ENCODE measurements around the gene BCAS4. TPM values are rescaled to one million over a fixed set of nuclear protein-coding genes. Genes with fewer than 3 reads are reported as not detected.

The BCAS4 gene
- total RNA-seq, 2 donors from 2014 or later: 7.7 to 10.2 TPM

DNA sequence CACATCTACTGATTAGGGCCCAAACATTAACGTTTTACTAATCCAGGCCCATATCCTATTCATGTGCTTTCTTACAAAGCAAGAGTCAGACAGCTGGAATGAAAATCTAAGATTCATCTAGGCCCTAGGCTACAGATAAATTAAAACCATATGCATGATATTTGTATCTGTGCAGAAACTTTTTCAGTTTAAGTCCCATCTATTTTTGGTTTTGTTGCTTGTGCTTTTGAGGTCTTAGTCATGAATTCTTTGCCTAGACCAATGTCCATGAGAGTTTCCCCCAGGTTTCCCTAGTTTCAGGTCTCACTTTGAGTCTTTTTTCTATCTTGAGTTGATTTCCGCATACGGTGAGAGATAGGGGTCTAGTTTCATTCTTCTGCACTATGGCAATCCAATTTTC lies 116.2 kb downstream of the BCAS4 start:
- Histone ChIP-seq H3K4me3 (no peak overlapping the region), H3K36me3 (no peaks in the 10 kb centered on the region), H3K4me1 (ENCODE audit: control insufficient read depth in 1 of 2, low read depth in 2 of 2) (peaks cover 35 to 70% of the 10 kb centered on the region in 2 donors), H3K27me3 (replicated peaks; ENCODE audit: insufficient read depth) (no peaks in the 10 kb centered on the region), H3K9me3 (no peaks in the 10 kb centered on the region), H3K27ac (no peak overlapping the region)
- DNase-seq (ENCODE audit: low spot score) (no peak), ATAC-seq (ENCODE audit: insufficient number of reproducible peaks, low FRiP score, low read depth) (no peak)
- TF ChIP-seq, protein P1, sequence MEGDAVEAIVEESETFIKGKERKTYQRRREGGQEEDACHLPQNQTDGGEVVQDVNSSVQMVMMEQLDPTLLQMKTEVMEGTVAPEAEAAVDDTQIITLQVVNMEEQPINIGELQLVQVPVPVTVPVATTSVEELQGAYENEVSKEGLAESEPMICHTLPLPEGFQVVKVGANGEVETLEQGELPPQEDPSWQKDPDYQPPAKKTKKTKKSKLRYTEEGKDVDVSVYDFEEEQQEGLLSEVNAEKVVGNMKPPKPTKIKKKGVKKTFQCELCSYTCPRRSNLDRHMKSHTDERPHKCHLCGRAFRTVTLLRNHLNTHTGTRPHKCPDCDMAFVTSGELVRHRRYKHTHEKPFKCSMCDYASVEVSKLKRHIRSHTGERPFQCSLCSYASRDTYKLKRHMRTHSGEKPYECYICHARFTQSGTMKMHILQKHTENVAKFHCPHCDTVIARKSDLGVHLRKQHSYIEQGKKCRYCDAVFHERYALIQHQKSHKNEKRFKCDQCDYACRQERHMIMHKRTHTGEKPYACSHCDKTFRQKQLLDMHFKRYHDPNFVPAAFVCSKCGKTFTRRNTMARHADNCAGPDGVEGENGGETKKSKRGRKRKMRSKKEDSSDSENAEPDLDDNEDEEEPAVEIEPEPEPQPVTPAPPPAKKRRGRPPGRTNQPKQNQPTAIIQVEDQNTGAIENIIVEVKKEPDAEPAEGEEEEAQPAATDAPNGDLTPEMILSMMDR (IDR thresholded peaks at IDR 0.05): no peak

DNA sequence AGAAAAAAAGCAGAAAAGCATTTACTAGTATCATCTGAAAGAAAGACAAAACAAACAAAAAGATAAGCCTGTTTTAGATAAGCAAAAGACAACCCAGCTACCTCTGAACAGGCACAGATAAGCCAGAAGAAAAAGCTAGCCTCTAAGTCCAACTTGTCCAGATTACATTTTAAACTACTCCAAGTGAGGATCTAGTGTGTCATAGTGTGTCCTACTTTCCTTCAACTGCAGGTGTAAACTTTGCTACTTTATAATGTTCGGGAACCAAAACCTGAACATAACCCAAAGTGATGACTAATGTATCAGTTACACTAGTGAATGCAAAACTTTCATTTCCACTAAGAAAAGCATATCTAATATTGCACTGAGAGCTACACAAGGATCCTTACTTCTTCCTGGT lies 116.9 kb downstream of the BCAS4 start:
- DNase-seq (ENCODE audit: low spot score) (no peak), ATAC-seq (ENCODE audit: insufficient number of reproducible peaks, low FRiP score, low read depth) (no peak)
- Histone ChIP-seq H3K36me3 (no peaks in the 10 kb centered on the region), H3K27ac (no peak overlapping the region), H3K4me1 (ENCODE audit: control insufficient read depth in 1 of 2, low read depth in 2 of 2) (peaks cover 37 to 70% of the 10 kb centered on the region in 2 donors), H3K27me3 (replicated peaks; ENCODE audit: insufficient read depth) (no peaks in the 10 kb centered on the region), H3K9me3 (no peaks in the 10 kb centered on the region), H3K4me3 (no peak overlapping the region)
- TF ChIP-seq, protein P1 (IDR thresholded peaks at IDR 0.05): no peak

DNA sequence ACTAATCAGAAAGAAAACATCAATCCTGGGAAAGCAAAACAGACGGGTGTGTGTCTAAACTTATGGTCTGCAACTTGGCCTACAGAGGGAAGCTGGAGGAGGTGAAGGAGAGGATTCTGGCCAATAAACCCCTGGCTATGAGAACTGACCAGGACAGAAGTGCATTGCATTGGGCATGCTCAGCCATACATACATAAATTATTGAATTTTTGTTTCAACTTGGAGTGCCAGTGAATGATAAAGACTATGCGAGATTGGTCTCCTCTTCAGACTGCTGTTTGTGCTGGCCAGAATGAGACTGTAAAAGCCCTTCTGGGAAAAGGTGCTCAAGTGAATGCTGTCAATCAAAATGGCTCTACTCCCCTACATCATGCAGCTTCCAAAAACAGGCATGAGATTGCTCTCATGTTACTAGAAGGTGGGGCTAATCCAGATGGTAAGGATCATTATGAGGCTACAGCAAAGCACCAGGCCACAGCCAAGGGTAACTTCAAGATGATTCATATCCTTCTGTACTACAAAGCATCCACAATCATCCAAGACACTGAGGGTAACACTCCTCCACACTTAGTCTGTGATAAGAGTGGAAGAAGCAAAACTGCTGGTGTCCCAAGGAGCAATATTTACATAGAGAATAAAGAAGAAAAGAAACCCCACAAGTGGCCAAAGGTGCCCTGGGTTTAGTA lies 119.0 kb downstream of the BCAS4 start:
- no peak for ATAC-seq (ENCODE audit: insufficient number of reproducible peaks, low FRiP score, low read depth)
- TF ChIP-seq, protein P1 (IDR thresholded peaks at IDR 0.05): no peak
- no peak for DNase-seq (ENCODE audit: low spot score)
- H3K36me3 ChIP-seq: no peaks in the 10 kb centered on the region
- H3K4me3 ChIP-seq: no peak overlapping the region
- peaks cover 53 to 89% of the 10 kb centered on the region in 2 donors for H3K4me1 ChIP-seq (ENCODE audit: control insufficient read depth in 1 of 2, low read depth in 2 of 2)
- no peaks in the 10 kb centered on the region for H3K9me3 ChIP-seq
- peak overlapping the region in 1 of 2 donors; percentile 3 for H3K27ac ChIP-seq
- H3K27me3 ChIP-seq (replicated peaks; ENCODE audit: insufficient read depth): no peaks in the 10 kb centered on the region

DNA sequence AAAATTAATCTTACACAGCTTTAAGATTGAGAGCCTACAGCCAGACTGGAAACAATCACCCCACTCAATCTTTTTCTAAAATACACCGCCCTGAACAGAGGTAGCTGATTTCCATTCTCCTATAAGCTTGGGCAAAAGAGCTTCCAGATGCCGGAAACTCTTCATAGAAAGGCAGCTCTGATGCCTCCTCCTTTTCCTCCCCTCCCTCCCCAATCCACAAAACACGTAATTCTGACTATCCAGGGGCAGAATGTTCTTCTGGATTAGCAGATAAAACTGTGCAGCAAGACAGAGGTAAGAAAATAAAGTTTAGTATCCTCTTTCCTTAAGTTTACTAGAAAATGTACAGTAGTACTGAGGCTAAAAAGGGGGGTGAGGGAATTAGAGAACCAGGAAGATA lies 120.6 kb downstream of the BCAS4 start:
- Histone ChIP-seq H3K4me3 (peak overlapping the region; percentile 30), H3K27me3 (replicated peaks; ENCODE audit: insufficient read depth) (no peaks in the 10 kb centered on the region), H3K27ac (peak overlapping the region in 1 of 2 donors; percentile 40), H3K9me3 (no peaks in the 10 kb centered on the region), H3K4me1 (ENCODE audit: control insufficient read depth in 1 of 2, low read depth in 2 of 2) (peaks cover 60 to 92% of the 10 kb centered on the region in 2 donors), H3K36me3 (no peaks in the 10 kb centered on the region)
- TF ChIP-seq, protein P1 (IDR thresholded peaks at IDR 0.05): no peak
- no peak for ATAC-seq (ENCODE audit: insufficient number of reproducible peaks, low FRiP score, low read depth)
- DNase-seq (ENCODE audit: low spot score): no peak

DNA sequence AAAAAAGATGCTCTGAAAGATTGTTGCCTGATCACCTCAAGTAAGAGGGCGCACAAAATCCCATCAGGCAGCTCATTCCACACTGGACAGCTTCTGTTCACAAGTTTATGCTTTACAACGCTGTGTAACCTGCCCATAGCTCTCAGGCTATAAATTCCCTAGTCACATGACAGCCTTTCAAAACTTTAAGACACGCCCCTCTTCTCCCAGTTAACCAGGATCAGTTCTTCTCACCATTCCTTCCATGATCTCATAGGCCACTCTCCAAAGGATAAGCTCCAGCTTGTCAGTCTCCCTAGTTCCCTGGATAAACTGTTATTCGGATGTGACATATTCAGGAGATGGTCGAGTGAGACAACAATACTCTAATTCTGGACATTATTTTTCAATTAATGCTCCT lies 121.4 kb downstream of the BCAS4 start:
- Histone ChIP-seq H3K27ac (peak overlapping the region in 1 of 2 donors; percentile 33), H3K36me3 (no peaks in the 10 kb centered on the region), H3K27me3 (replicated peaks; ENCODE audit: insufficient read depth) (no peaks in the 10 kb centered on the region), H3K4me3 (no peak overlapping the region), H3K4me1 (ENCODE audit: control insufficient read depth in 1 of 2, low read depth in 2 of 2) (peaks cover 65 to 92% of the 10 kb centered on the region in 2 donors), H3K9me3 (no peaks in the 10 kb centered on the region)
- TF ChIP-seq, protein P1 (IDR thresholded peaks at IDR 0.05): no peak
- DNase-seq (ENCODE audit: low spot score) (no peak), ATAC-seq (ENCODE audit: insufficient number of reproducible peaks, low FRiP score, low read depth) (peak; percentile 58)
